Stimulated activated naive CD8-positive, alpha-beta T cell treated with anti-CD3 and anti-CD28 coated beads, Interleukin-15, Interleukin-2, amounts not matched to agents 100 ng/mL and 50 ng/mL, for 24 hours (primary cell): ENCODE data around the gene DZIP1.
A peak's percentile ranks its signal among the peaks of the same experiment; 100 is the strongest.

ENCODE experiments used
- H3K27ac Mint-ChIP-seq: one replicate; pipeline ENCODE4 v1.8.0; 2021; ENCODE audit warnings: mild to moderate bottlenecking, mixed read lengths
- H3K27me3 Mint-ChIP-seq: one replicate; pipeline ENCODE4 v1.8.0; 2021; ENCODE audit warnings: mixed read lengths
- H3K36me3 Mint-ChIP-seq: one replicate; pipeline ENCODE4 v1.8.0; 2021; ENCODE audit warnings: low read depth, mixed read lengths
- H3K4me1 Mint-ChIP-seq: one replicate; pipeline ENCODE4 v1.8.0; 2021; ENCODE audit warnings: low read depth, mixed read lengths
- H3K4me3 Mint-ChIP-seq: one replicate; pipeline ENCODE4 v1.8.0; 2021; ENCODE audit warnings: mild to moderate bottlenecking, mixed read lengths
- H3K9me3 Mint-ChIP-seq: one replicate; pipeline ENCODE4 v1.8.0; 2021; ENCODE audit warnings: mixed read lengths

DZIP1 gene

GRCh38 chr13:95659500-95659899 lies 15.0 kb upstream of the DZIP1 start:
- Mint-ChIP-seq H3K27ac (no peak overlapping the region), H3K4me3 (no peak overlapping the region), H3K27me3 (peaks cover 32% of the 10 kb centered on the region), H3K9me3 (peaks cover 7% of the 10 kb centered on the region), H3K4me1 (no peaks in the 10 kb centered on the region), H3K36me3 (no peaks in the 10 kb centered on the region)

- no peaks in the 10 kb centered on the region for H3K36me3 Mint-ChIP-seq
- H3K27ac Mint-ChIP-seq = no peak overlapping the region
- no peak overlapping the region for H3K4me3 Mint-ChIP-seq
- H3K27me3 Mint-ChIP-seq = peaks cover 21% of the 10 kb centered on the region
- peaks cover 3% of the 10 kb centered on the region for H3K9me3 Mint-ChIP-seq
- H3K4me1 Mint-ChIP-seq = no peaks in the 10 kb centered on the region
Measured at GRCh38 chr13:95656386-95657015, 12.0 kb upstream of the DZIP1 start.

GRCh38 chr13:95652821-95653220 lies 8.3 kb upstream of the DZIP1 start:
- Mint-ChIP-seq H3K27ac (no peak overlapping the region), H3K27me3 (peaks cover 21% of the 10 kb centered on the region), H3K4me3 (no peak overlapping the region), H3K4me1 (no peaks in the 10 kb centered on the region), H3K36me3 (no peaks in the 10 kb centered on the region), H3K9me3 (no peaks in the 10 kb centered on the region)

GRCh38 chr13:95652244-95652764 lies 7.8 kb upstream of the DZIP1 start:
- Mint-ChIP-seq H3K27ac (no peak overlapping the region), H3K9me3 (no peaks in the 10 kb centered on the region), H3K4me3 (no peak overlapping the region), H3K36me3 (no peaks in the 10 kb centered on the region), H3K27me3 (peaks cover 23% of the 10 kb centered on the region), H3K4me1 (no peaks in the 10 kb centered on the region)

- Mint-ChIP-seq H3K4me3 (no peak overlapping the region), H3K4me1 (no peaks in the 10 kb centered on the region), H3K27ac (no peak overlapping the region), H3K27me3 (peaks cover 25% of the 10 kb centered on the region), H3K36me3 (no peaks in the 10 kb centered on the region), H3K9me3 (no peaks in the 10 kb centered on the region)
Measured at GRCh38 chr13:95650696-95651095, 6.2 kb upstream of the DZIP1 start.

GRCh38 chr13:95647321-95647720 lies 2.8 kb upstream of the DZIP1 start:
- no peaks in the 10 kb centered on the region for H3K36me3 Mint-ChIP-seq
- H3K4me1 Mint-ChIP-seq = peaks cover 6% of the 10 kb centered on the region
- no peak overlapping the region for H3K4me3 Mint-ChIP-seq
- peaks cover 37% of the 10 kb centered on the region for H3K27me3 Mint-ChIP-seq
- no peaks in the 10 kb centered on the region for H3K9me3 Mint-ChIP-seq
- no peak overlapping the region for H3K27ac Mint-ChIP-seq

- peak overlapping the region; percentile 46 for H3K4me3 Mint-ChIP-seq
- H3K27me3 Mint-ChIP-seq = peaks cover 53% of the 10 kb centered on the region
- no peaks in the 10 kb centered on the region for H3K36me3 Mint-ChIP-seq
- H3K9me3 Mint-ChIP-seq = no peaks in the 10 kb centered on the region
- no peak overlapping the region for H3K27ac Mint-ChIP-seq
- peaks cover 6% of the 10 kb centered on the region for H3K4me1 Mint-ChIP-seq
Measured at GRCh38 chr13:95643936-95644598, 439 bp downstream of the DZIP1 start.

- Mint-ChIP-seq H3K4me3 (peak overlapping the region; percentile 46), H3K9me3 (no peaks in the 10 kb centered on the region), H3K4me1 (peaks cover 6% of the 10 kb centered on the region), H3K27me3 (peaks cover 58% of the 10 kb centered on the region), H3K36me3 (no peaks in the 10 kb centered on the region), H3K27ac (no peak overlapping the region)
Measured at GRCh38 chr13:95643571-95643935, 953 bp downstream of the DZIP1 start.

- Mint-ChIP-seq H3K27ac (no peak overlapping the region), H3K9me3 (no peaks in the 10 kb centered on the region), H3K27me3 (peaks cover 58% of the 10 kb centered on the region), H3K4me1 (peaks cover 6% of the 10 kb centered on the region), H3K4me3 (no peak overlapping the region), H3K36me3 (no peaks in the 10 kb centered on the region)
Measured at GRCh38 chr13:95642999-95643398, 1.5 kb downstream of the DZIP1 start.

- H3K9me3 Mint-ChIP-seq = no peaks in the 10 kb centered on the region
- no peak overlapping the region for H3K27ac Mint-ChIP-seq
- peaks cover 7% of the 10 kb centered on the region for H3K4me1 Mint-ChIP-seq
- no peaks in the 10 kb centered on the region for H3K36me3 Mint-ChIP-seq
- H3K27me3 Mint-ChIP-seq = peaks cover 54% of the 10 kb centered on the region
- no peak overlapping the region for H3K4me3 Mint-ChIP-seq
Measured at GRCh38 chr13:95642028-95642621, 2.4 kb downstream of the DZIP1 start.

GRCh38 chr13:95641291-95642027 lies 3.0 kb downstream of the DZIP1 start:
- H3K4me3 Mint-ChIP-seq = no peak overlapping the region
- no peaks in the 10 kb centered on the region for H3K36me3 Mint-ChIP-seq
- peaks cover 13% of the 10 kb centered on the region for H3K4me1 Mint-ChIP-seq
- H3K27me3 Mint-ChIP-seq = peaks cover 51% of the 10 kb centered on the region
- no peak overlapping the region for H3K27ac Mint-ChIP-seq
- H3K9me3 Mint-ChIP-seq = no peaks in the 10 kb centered on the region

- Mint-ChIP-seq H3K27me3 (peaks cover 30% of the 10 kb centered on the region), H3K27ac (no peak overlapping the region), H3K4me1 (peaks cover 9% of the 10 kb centered on the region), H3K4me3 (no peak overlapping the region), H3K36me3 (no peaks in the 10 kb centered on the region), H3K9me3 (no peaks in the 10 kb centered on the region)
Measured at GRCh38 chr13:95636853-95637252, 7.7 kb downstream of the DZIP1 start.

- Mint-ChIP-seq H3K4me3 (no peak overlapping the region), H3K27me3 (peaks cover 34% of the 10 kb centered on the region)
Measured at GRCh38 chr13:95630593-95630992, 13.9 kb downstream of the DZIP1 start.

GRCh38 chr13:95629071-95629470 lies 15.4 kb downstream of the DZIP1 start:
- Mint-ChIP-seq H3K36me3 (no peaks in the 10 kb centered on the region), H3K27ac (no peak overlapping the region), H3K27me3 (peaks cover 38% of the 10 kb centered on the region), H3K9me3 (no peaks in the 10 kb centered on the region), H3K4me3 (no peak overlapping the region), H3K4me1 (no peaks in the 10 kb centered on the region)

More at GRCh38 chr13:95630593-95630992, 13.9 kb downstream of the DZIP1 start:
- H3K27ac Mint-ChIP-seq = no peak overlapping the region
- H3K36me3 Mint-ChIP-seq = no peaks in the 10 kb centered on the region
- no peaks in the 10 kb centered on the region for H3K9me3 Mint-ChIP-seq
- no peaks in the 10 kb centered on the region for H3K4me1 Mint-ChIP-seq

- peaks cover 38% of the 10 kb centered on the region for H3K27me3 Mint-ChIP-seq
- H3K9me3 Mint-ChIP-seq = no peaks in the 10 kb centered on the region
- H3K27ac Mint-ChIP-seq = no peak overlapping the region
- H3K4me1 Mint-ChIP-seq = no peaks in the 10 kb centered on the region
- no peak overlapping the region for H3K4me3 Mint-ChIP-seq
- H3K36me3 Mint-ChIP-seq = no peaks in the 10 kb centered on the region
Measured at GRCh38 chr13:95628488-95628887, 16.0 kb downstream of the DZIP1 start.
